Measurements from ENCODE around the gene OSBPL8. TPM values are rescaled to one million over a fixed set of nuclear protein-coding genes. Genes with fewer than 3 reads are reported as not detected.

The OSBPL8 gene
- total and polyA plus RNA-seq, 10 of the 15 experiments (the other 5 are each of a cell fraction or from before 2014, with no cell fraction given): 10.4 to 58.0 (median 32.0) TPM

DNA sequence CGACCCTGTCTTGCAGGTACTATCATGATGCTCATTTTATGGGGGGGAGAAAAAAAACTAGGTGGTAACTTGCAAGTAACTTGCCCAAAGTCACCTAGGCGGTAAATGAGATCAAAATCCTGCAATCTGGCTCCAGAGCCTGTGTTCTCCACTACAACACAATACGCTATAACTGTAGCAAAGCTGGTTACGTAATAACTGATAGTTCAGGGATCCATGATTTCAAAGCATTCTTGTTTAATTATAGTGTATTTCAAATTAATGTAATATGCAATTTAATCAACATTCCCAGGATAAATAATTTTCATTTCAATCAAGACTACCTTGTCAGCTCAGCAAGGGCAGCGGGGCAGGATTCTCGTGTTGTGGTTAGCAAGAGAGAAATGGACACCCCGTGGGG, 243.1 kb downstream of the OSBPL8 start:
- H4K20me1 ChIP-seq (ENCODE audit: control insufficient read depth, insufficient read depth): no peaks in the 10 kb centered on the region
- CTCF ChIA-PET: no interaction called here
- no peak for TF ChIP-seq NBN (IDR thresholded peaks at IDR 0.05)
- no peak for TF ChIP-seq MXI1 (IDR thresholded peaks at IDR 0.05; ENCODE audit: low read depth, low read length)
- no peak for TF ChIP-seq ATF7 (IDR thresholded peaks at IDR 0.05; ENCODE audit: low read depth)
- TF ChIP-seq, protein P1, sequence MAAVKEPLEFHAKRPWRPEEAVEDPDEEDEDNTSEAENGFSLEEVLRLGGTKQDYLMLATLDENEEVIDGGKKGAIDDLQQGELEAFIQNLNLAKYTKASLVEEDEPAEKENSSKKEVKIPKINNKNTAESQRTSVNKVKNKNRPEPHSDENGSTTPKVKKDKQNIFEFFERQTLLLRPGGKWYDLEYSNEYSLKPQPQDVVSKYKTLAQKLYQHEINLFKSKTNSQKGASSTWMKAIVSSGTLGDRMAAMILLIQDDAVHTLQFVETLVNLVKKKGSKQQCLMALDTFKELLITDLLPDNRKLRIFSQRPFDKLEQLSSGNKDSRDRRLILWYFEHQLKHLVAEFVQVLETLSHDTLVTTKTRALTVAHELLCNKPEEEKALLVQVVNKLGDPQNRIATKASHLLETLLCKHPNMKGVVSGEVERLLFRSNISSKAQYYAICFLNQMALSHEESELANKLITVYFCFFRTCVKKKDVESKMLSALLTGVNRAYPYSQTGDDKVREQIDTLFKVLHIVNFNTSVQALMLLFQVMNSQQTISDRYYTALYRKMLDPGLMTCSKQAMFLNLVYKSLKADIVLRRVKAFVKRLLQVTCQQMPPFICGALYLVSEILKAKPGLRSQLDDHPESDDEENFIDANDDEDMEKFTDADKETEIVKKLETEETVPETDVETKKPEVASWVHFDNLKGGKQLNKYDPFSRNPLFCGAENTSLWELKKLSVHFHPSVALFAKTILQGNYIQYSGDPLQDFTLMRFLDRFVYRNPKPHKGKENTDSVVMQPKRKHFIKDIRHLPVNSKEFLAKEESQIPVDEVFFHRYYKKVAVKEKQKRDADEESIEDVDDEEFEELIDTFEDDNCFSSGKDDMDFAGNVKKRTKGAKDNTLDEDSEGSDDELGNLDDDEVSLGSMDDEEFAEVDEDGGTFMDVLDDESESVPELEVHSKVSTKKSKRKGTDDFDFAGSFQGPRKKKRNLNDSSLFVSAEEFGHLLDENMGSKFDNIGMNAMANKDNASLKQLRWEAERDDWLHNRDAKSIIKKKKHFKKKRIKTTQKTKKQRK (IDR thresholded peaks at IDR 0.05; ENCODE audit: low read depth, low read length): no peak
- H3K36me3 ChIP-seq (ENCODE audit: control insufficient read depth in 2 of 2, insufficient read depth in 2 of 2, low read length in 1 of 2): no peaks in the 10 kb centered on the region
- H2AFZ ChIP-seq (ENCODE audit: control insufficient read depth, low read depth, low read length): no peak overlapping the region
- H3K4me3 ChIP-seq: no peak overlapping the region
- H3K4me2 ChIP-seq (ENCODE audit: control insufficient read depth, insufficient read depth): no peak overlapping the region
- no peaks in the 10 kb centered on the region for H3K9me3 ChIP-seq (replicated peaks; ENCODE audit: control insufficient read depth, insufficient read depth, low read length)
- in situ Hi-C loops (cut with MboI) (no loop called here), intact Hi-C loops (cut with micrococcal nuclease; ENCODE audit: unreplicated experiment) (no loop called here)
- no peak overlapping the region for H3K27ac ChIP-seq (ENCODE audit: control insufficient read depth, insufficient read depth)
- DNase-seq (ENCODE audit: low read depth, low spot score) (no peak), ATAC-seq (no peak), FAIRE-seq (no peak)
- WGBS (ENCODE audit: insufficient coverage, insufficient replicate concordance, low lambda C conversion rate, missing lambda C conversion rate): 35% methylated on average over 7 of the region's 7 CpGs
- BruUV-seq (replicated peaks): no TSS peak
- H3K79me2 ChIP-seq (ENCODE audit: control insufficient read depth, insufficient read depth, low read length): no peaks in the 10 kb centered on the region
- RAD21 ChIA-PET (ENCODE audit: unreplicated experiment): no interaction called here
- SMC1A ChIA-PET (ENCODE audit: uncharacterized antibody, unreplicated experiment): no interaction called here
- H3K27me3 ChIP-seq (replicated peaks in 1 of 2; ENCODE audit: control insufficient read depth in 2 of 2, insufficient read depth in 2 of 2, low read length in 1 of 2): no peaks in the 10 kb centered on the region; a peak in 1 of 4 replicates
- no peaks in the 10 kb centered on the region for H3K4me1 ChIP-seq (ENCODE audit: control insufficient read depth, insufficient read depth, low read length)
- no peak overlapping the region for H3K9ac ChIP-seq (ENCODE audit: control insufficient read depth, insufficient read depth, low read length)
- POLR2A ChIA-PET: no interaction called here

DNA sequence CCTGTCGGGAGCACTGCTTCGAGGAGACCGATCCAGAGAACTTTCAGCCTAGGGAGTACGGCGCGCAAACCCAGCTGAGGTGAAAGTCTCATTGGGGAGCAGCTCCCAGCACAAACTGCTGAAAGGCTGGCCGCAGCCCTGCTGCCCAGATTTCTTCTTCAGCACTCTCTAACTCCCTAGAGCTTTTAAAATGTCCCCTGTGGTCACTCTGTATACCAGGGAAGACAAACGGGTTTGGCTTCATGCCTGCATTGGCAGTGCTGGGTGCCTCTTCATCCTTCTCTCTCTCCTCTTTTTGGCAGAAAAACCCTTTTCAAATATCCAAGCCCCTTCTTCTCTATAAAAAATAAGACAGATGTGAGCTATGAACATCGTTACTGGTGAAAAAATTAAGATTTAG, 246.3 kb downstream of the OSBPL8 start:
- intact Hi-C loops (cut with micrococcal nuclease; ENCODE audit: unreplicated experiment): no loop called here
- Histone ChIP-seq H3K27ac (ENCODE audit: control insufficient read depth, insufficient read depth) (no peak overlapping the region), H2AFZ (ENCODE audit: control insufficient read depth, low read depth, low read length) (no peak overlapping the region), H3K27me3 (replicated peaks in 1 of 2; ENCODE audit: control insufficient read depth in 2 of 2, insufficient read depth in 2 of 2, low read length in 1 of 2) (no peaks in the 10 kb centered on the region; a peak in 1 of 4 replicates), H4K20me1 (ENCODE audit: control insufficient read depth, insufficient read depth) (no peaks in the 10 kb centered on the region), H3K4me3 (no peak overlapping the region), H3K79me2 (ENCODE audit: control insufficient read depth, insufficient read depth, low read length) (no peaks in the 10 kb centered on the region), H3K4me2 (ENCODE audit: control insufficient read depth, insufficient read depth) (no peak overlapping the region), H3K4me1 (ENCODE audit: control insufficient read depth, insufficient read depth, low read length) (no peaks in the 10 kb centered on the region), H3K36me3 (ENCODE audit: control insufficient read depth in 2 of 2, insufficient read depth in 2 of 2, low read length in 1 of 2) (no peaks in the 10 kb centered on the region), H3K9me3 (replicated peaks; ENCODE audit: control insufficient read depth, insufficient read depth, low read length) (no peaks in the 10 kb centered on the region), H3K9ac (ENCODE audit: control insufficient read depth, insufficient read depth, low read length) (no peak overlapping the region)
- FAIRE-seq: no peak
- POLR2A ChIA-PET: no interaction called here
- TF ChIP-seq MTA3 (IDR thresholded peaks at IDR 0.05; ENCODE audit: borderline replicate concordance, low read length) (no peak), SMAD5 (IDR thresholded peaks at IDR 0.05; ENCODE audit: low read depth) (no peak), MEF2B (IDR thresholded peaks at IDR 0.05; ENCODE audit: partially characterized antibody, poor library complexity, severe bottlenecking) (no peak), POLR2AphosphoS5 (IDR thresholded peaks at IDR 0.05; ENCODE audit: low read length) (no peak), NFYA (IDR thresholded peaks at IDR 0.05; ENCODE audit: borderline replicate concordance, low read depth, low read length) (no peak), CBFB (IDR thresholded peaks at IDR 0.05; ENCODE audit: low read depth) (no peak)
- in situ Hi-C loops (cut with MboI): no loop called here
- WGBS (ENCODE audit: insufficient coverage, insufficient replicate concordance, low lambda C conversion rate, missing lambda C conversion rate): 44% methylated on average over 6 of the region's 9 CpGs
- no peak for DNase-seq (ENCODE audit: low read depth, low spot score)
- no TSS peak for BruUV-seq (replicated peaks)
- no peak for ATAC-seq
- SMC1A ChIA-PET (ENCODE audit: uncharacterized antibody, unreplicated experiment): no interaction called here
- RAD21 ChIA-PET (ENCODE audit: unreplicated experiment): no interaction called here
- CTCF ChIA-PET: no interaction called here

Measured in GM12878 (cell line).